Glutamatergic neuron (in vitro differentiated cells): ENCODE data around the gene CCDC106. TPM values are rescaled to one million over a fixed set of nuclear protein-coding genes. Genes with fewer than 3 reads are reported as not detected.

Experiments used
- DNase-seq: peaks from one replicate; pipeline ENCODE4 v3.0.0; 2022
- H3K27ac Mint-ChIP-seq: one replicate; pipeline ENCODE4 v1.8.0; 2020; ENCODE audit warnings: mild to moderate bottlenecking, mixed read lengths, inconsistent platforms; ENCODE audit not compliant: unreplicated experiment
- H3K27me3 Mint-ChIP-seq: one replicate; pipeline ENCODE4 v1.8.0; 2020; ENCODE audit warnings: mild to moderate bottlenecking, moderate library complexity, mixed read lengths, inconsistent platforms; ENCODE audit not compliant: unreplicated experiment
- H3K36me3 Mint-ChIP-seq: one replicate; pipeline ENCODE4 v1.8.0; 2020; ENCODE audit warnings: mild to moderate bottlenecking, mixed read lengths, inconsistent platforms; ENCODE audit not compliant: unreplicated experiment
- H3K4me1 Mint-ChIP-seq: one replicate; pipeline ENCODE4 v1.8.0; 2020; ENCODE audit warnings: mild to moderate bottlenecking, low read depth, mixed read lengths, inconsistent platforms; ENCODE audit not compliant: unreplicated experiment
- H3K4me3 Mint-ChIP-seq: one replicate; pipeline ENCODE4 v1.8.0; 2020; ENCODE audit warnings: mild to moderate bottlenecking, mixed read lengths, inconsistent platforms; ENCODE audit not compliant: unreplicated experiment
- H3K9me3 Mint-ChIP-seq: one replicate; pipeline ENCODE4 v1.8.0; 2020; ENCODE audit warnings: mild to moderate bottlenecking, moderate library complexity, mixed read lengths, inconsistent platforms; ENCODE audit not compliant: unreplicated experiment
- total RNA-seq: library from RNA; stranded (reverse); fragmentation: NEBNext Ultra II Directional; extraction: Animal tissue kit (Norgen Biotek cat#: 25700); gene quantifications from one replicate; pipeline ENCODE4 v1.2.1, GENCODE V29; 2021; ENCODE audit not compliant: unreplicated experiment
- TF ChIP-seq, protein P1 (sequence below): fragments of 200-600 bp; sonication (generic); IDR thresholded peaks from one replicate; pipeline ENCODE4 v1.5.0; 2021; ENCODE audit not compliant: partially characterized antibody, unreplicated experiment

CCDC106 gene
- total RNA-seq, 1 donor from 2014 or later = 32.1 TPM

DNA sequence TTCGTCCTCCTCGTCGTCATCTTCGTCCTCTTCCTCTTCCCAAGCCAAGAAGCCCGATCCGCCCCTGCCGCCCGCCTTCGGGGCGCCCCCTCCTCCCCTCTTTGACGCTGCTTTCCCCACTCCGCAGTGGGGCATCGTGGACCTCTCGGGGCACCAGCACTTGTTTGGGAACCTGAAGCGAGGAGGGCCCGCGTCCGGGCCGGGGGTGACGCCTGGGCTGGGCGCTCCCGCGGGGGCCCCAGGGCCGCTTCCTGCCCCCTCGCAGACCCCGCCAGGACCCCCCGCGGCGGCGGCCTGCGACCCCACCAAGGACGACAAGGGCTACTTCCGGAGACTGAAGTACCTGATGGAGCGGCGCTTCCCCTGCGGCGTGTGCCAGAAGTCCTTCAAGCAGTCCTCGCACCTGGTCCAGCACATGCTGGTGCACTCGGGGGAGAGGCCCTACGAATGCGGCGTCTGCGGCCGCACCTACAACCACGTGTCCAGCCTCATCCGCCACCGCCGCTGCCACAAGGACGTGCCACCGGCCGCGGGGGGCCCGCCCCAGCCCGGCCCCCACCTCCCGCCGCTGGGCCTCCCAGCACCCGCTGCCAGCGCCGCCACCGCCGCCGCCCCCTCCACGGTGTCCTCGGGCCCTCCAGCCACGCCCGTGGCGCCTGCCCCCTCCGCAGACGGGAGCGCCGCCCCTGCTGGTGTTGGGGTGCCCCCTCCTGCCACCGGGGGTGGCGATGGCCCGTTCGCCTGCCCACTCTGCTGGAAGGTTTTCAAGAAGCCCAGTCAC lies 33.9 kb upstream of the CCDC106 start:
- TF ChIP-seq, protein P1, sequence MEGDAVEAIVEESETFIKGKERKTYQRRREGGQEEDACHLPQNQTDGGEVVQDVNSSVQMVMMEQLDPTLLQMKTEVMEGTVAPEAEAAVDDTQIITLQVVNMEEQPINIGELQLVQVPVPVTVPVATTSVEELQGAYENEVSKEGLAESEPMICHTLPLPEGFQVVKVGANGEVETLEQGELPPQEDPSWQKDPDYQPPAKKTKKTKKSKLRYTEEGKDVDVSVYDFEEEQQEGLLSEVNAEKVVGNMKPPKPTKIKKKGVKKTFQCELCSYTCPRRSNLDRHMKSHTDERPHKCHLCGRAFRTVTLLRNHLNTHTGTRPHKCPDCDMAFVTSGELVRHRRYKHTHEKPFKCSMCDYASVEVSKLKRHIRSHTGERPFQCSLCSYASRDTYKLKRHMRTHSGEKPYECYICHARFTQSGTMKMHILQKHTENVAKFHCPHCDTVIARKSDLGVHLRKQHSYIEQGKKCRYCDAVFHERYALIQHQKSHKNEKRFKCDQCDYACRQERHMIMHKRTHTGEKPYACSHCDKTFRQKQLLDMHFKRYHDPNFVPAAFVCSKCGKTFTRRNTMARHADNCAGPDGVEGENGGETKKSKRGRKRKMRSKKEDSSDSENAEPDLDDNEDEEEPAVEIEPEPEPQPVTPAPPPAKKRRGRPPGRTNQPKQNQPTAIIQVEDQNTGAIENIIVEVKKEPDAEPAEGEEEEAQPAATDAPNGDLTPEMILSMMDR = no peak
- DNase-seq = no peak
- Mint-ChIP-seq H3K9me3 (peaks cover 6% of the 10 kb centered on the region), H3K36me3 (peaks cover 11% of the 10 kb centered on the region), H3K4me1 (no peaks in the 10 kb centered on the region), H3K27ac (no peak overlapping the region), H3K4me3 (no peak overlapping the region), H3K27me3 (peaks cover 10% of the 10 kb centered on the region)

DNA sequence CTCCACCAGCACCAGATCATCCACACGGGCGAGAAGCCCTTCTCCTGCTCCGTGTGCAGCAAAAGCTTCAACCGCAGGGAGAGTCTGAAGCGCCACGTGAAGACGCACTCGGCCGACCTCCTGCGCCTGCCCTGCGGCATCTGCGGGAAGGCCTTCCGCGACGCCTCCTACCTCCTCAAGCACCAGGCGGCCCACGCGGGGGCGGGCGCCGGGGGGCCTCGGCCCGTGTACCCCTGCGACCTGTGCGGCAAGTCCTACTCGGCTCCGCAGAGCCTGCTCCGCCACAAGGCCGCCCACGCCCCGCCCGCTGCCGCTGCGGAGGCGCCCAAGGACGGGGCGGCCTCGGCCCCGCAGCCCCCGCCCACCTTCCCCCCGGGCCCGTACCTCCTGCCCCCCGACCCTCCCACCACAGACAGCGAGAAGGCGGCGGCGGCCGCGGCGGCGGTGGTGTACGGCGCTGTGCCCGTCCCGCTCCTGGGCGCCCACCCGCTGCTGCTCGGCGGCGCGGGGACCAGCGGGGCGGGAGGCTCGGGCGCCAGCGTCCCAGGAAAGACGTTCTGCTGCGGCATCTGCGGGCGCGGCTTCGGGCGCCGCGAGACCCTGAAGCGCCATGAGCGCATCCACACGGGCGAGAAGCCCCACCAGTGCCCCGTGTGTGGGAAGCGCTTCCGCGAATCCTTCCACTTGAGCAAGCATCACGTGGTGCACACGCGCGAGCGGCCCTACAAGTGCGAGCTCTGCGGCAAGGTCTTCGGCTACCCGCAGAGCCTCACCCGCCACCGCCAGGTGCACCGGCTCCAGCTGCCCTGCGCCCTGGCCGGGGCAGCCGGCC lies 33.1 kb upstream of the CCDC106 start:
- Mint-ChIP-seq H3K27ac (no peak overlapping the region), H3K36me3 (peaks cover 8% of the 10 kb centered on the region), H3K27me3 (peaks cover 12% of the 10 kb centered on the region), H3K4me3 (no peak overlapping the region), H3K4me1 (no peaks in the 10 kb centered on the region), H3K9me3 (peaks cover 8% of the 10 kb centered on the region)
- TF ChIP-seq, protein P1 = no peak
- no peak for DNase-seq

DNA sequence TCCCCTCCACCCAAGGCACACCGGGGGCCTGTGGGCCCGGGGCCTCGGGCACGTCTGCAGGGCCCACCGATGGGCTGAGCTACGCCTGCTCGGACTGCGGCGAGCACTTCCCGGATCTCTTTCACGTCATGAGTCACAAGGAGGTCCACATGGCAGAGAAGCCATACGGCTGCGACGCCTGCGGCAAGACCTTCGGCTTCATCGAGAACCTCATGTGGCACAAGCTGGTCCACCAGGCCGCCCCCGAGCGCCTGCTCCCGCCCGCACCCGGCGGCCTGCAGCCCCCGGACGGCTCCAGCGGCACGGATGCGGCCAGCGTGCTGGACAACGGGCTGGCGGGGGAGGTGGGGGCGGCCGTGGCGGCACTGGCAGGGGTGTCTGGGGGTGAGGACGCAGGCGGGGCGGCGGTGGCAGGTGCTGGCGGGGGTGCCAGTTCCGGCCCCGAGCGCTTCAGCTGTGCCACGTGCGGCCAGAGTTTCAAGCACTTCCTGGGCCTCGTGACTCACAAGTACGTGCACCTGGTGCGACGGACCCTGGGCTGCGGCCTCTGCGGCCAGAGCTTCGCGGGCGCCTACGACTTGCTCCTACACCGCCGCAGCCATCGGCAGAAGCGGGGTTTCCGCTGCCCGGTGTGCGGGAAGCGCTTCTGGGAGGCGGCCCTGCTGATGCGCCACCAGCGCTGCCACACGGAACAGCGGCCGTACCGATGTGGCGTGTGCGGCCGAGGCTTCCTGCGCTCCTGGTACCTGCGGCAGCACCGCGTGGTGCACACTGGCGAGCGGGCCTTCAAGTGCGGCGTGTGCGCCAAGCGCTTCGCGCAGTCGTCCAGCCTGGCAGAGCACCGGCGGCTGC lies 32.2 kb upstream of the CCDC106 start:
- H3K4me1 Mint-ChIP-seq = no peaks in the 10 kb centered on the region
- H3K36me3 Mint-ChIP-seq = peaks cover 12% of the 10 kb centered on the region
- peaks cover 8% of the 10 kb centered on the region for H3K9me3 Mint-ChIP-seq
- H3K27ac Mint-ChIP-seq = no peak overlapping the region
- no peak overlapping the region for H3K4me3 Mint-ChIP-seq
- no peak for DNase-seq
- TF ChIP-seq, protein P1 = no peak
- peaks cover 12% of the 10 kb centered on the region for H3K27me3 Mint-ChIP-seq

DNA sequence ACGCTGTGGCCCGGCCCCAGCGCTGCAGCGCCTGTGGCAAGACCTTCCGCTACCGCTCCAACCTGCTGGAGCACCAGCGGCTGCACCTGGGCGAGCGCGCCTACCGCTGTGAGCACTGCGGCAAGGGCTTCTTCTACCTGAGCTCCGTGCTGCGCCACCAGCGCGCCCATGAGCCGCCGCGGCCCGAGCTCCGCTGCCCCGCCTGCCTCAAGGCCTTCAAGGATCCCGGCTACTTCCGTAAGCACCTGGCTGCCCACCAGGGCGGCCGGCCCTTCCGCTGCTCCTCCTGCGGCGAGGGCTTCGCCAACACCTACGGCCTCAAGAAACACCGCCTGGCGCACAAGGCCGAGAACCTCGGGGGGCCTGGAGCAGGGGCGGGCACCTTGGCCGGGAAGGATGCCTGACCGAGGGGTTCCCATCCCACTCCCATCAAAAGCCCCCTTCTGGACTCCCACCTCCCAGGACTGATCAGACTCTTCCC lies 31.6 kb upstream of the CCDC106 start:
- TF ChIP-seq, protein P1 = no peak
- no peak for DNase-seq
- Mint-ChIP-seq H3K4me3 (no peak overlapping the region), H3K4me1 (no peaks in the 10 kb centered on the region), H3K9me3 (peaks cover 8% of the 10 kb centered on the region), H3K27ac (no peak overlapping the region), H3K36me3 (peaks cover 12% of the 10 kb centered on the region), H3K27me3 (peaks cover 12% of the 10 kb centered on the region)
